ENCODE data around the gene FBN3.
"Not testable (repeated sequence)": the region's sequence is repeated elsewhere in the genome, so short reads cannot be mapped to it uniquely, and the experiment has no call there.

Gene FBN3

DNA sequence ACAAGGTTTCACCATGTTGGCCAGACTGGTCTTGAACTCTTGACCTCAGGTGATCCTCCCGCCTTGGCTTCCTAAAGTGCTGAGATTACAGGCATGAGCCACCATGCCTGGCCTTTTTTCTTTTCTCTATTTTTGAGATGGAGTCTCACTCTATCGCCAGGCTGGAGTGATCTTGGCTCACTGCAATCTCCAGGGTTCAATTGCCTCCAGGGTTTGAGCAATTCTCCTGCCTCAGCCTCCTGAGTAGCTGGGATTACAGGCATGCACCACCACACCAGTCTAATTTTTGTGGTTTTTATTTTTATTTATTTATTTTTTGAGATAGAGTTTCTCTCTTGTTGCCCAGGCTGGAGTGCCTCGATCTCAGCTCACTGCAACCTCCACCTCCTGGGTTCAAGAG, 125.1 kb downstream of the FBN3 start:
- DNase-seq (ENCODE audit: low read depth, low spot score) = not testable (repeated sequence)

DNA sequence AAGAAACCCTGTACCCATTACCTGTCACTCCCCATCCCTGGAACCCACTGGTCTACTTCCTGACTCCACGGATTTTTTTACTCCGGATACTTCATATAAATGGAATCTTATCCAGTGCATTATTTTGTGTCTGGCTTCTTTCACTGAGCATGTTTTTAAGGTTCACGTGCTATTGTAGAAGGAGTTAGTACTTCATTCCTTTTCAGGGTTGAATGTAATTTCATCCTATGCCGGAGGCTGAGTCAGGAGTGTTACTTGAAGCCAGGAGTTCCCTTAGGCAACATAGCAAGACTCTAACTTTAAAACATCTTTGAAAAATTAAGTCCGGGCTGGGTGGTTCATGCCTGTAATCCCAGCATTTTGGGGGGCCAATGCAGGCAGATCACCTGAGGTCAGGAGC, 126.0 kb downstream of the FBN3 start:
- no peak for DNase-seq (ENCODE audit: low read depth, low spot score)

DNA sequence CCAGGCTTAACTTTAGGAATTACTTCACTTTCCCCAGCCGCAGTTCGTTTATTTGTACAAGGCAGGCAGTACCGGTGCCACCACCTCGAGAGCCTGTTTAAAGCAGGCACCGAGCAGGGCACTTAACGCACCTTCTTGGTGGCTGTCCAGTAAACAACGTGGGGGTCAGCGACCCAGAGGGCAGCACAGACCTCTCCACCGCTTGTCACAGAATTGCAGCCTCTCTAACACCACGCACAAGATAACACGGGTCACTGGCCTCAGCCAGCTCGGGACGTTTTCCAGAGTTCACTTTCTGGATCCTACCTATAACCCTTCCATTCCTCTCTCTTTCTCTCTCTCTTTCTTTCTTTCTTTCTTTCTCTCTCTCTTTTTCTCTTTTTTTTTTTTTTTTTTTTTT, 127.1 kb downstream of the FBN3 start:
- no peak for DNase-seq (ENCODE audit: low read depth, low spot score)

DNA sequence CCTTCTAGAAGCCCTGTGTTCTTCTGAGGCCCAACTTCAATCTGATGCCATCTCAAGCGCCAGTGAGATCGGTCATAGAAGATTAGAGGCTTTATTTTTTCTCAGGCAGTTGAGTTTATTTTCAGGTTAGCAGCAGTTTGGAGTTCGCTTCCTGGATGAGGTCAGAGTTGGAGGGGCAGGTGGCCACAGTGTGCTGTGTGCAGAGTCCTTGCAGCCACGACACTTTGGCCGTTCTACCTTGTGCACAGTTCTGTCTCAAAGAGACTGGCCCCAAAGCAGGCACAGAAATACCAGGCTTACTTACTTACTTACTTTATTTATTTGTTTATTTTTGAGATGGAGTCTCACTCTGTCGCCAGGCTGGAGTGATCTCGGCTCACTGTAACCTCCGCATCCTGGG, 128.0 kb downstream of the FBN3 start:
- no peak for DNase-seq (ENCODE audit: low read depth, low spot score)

DNA sequence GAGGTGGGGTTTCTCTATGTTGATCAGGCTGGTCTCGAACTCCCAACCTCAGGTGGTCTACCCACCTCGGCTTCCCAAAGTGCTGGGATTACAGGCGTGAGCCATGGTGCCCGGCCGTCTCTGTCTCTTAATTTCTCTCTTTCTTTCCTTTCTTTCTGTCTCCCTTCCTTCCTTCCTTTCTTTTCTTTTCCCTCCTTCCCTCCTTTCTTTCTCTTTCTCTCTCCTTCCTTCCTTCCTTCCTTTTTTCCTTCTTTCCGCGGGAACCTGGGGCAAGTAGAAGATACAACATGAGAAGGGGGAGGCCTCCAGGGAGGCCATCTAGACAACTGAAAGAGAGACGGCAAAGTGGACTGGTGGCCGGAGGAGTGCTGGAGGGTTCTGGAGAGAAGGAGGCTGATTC, 128.7 kb downstream of the FBN3 start:
- no peak for DNase-seq (ENCODE audit: low read depth, low spot score)

DNA sequence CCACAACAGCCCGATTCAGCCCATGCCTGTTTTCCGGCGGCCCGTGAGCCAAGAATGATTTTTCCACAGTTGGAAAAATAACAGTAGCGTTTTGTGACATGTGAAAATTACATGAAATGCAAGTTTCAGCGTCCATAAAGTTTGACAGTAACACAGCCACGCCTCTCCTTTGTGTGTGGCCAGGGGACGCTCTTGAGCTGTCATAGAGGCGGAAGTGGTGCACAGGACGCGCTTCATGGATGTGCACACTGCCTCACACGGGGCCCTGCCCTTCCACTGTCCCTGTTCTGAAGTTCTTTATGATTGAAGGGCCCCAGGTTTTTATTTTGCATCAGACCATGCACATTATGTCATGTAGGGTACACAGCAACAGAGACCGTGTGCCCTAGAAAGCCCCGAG, 131.6 kb downstream of the FBN3 start:
- DNase-seq (ENCODE audit: low read depth, low spot score) = no peak
